Spleen (tissue), 11 donors: ENCODE results near the gene TMTC2. TPM values are rescaled to one million over a fixed set of nuclear protein-coding genes. Genes with fewer than 3 reads are reported as not detected.

Source experiments
- DNase-seq: peaks from one replicate; pipeline ENCODE4 v3.0.0-alpha.2; 2020
- H3K27ac ChIP-seq, 8 donors: fragments of 200-600 bp; sonication (generic) in 7 of 8; 1 replicate in 4 of 8; 2 replicates in 4 of 8; pipeline versions ENCODE4 v1.5.0 to v1.8.0; 2016 to 2021; ENCODE audit warnings: inconsistent platforms in 4 of 8, mild to moderate bottlenecking in 4 of 8, moderate library complexity in 1 of 8
- H3K27me3 ChIP-seq, 7 donors: fragments of 200-600 bp; sonication (generic) in 6 of 7; replicated peaks in 1 of 7; 1 replicate in 4 of 7; 2 replicates in 3 of 7; pipeline versions ENCODE4 v1.5.0 to v1.8.0; 2016 to 2021; ENCODE audit warnings: inconsistent platforms in 3 of 7, mild to moderate bottlenecking in 1 of 7
- H3K36me3 ChIP-seq, 6 donors: fragments of 200-600 bp; sonication (generic) in 5 of 6; 1 replicate in 4 of 6; 2 replicates in 2 of 6; pipeline versions ENCODE4 v1.5.0 to v1.8.0; 2016 to 2021; ENCODE audit warnings: inconsistent platforms in 2 of 6
- H3K4me1 ChIP-seq, 6 donors: fragments of 200-600 bp; sonication (generic) in 5 of 6; 1 replicate in 3 of 6; 2 replicates in 3 of 6; pipeline versions ENCODE4 v1.5.0 to v1.8.0; 2016 to 2021; ENCODE audit warnings: inconsistent platforms in 3 of 6
- H3K4me3 ChIP-seq, 8 donors: fragments of 200-600 bp; sonication (generic) in 7 of 8; 1 replicate in 4 of 8; 2 replicates in 4 of 8; pipeline versions ENCODE4 v1.5.0 to v1.8.0; 2016 to 2021; ENCODE audit warnings: inconsistent platforms in 4 of 8, mild to moderate bottlenecking in 4 of 8, moderate library complexity in 2 of 8
- H3K9me3 ChIP-seq, 8 donors: fragments of 200-600 bp; sonication (generic) in 7 of 8; 1 replicate in 4 of 8; 2 replicates in 4 of 8; pipeline versions ENCODE4 v1.5.0 to v1.8.0; 2016 to 2021; ENCODE audit warnings: inconsistent platforms in 4 of 8
- CTCF ChIP-seq, 11 experiments: fragments of 200-600 bp in 7 of 11; fragments of 450-650 bp in 4 of 11; sonication (generic) in 4 of 11; IDR thresholded peaks in 8 of 11; conservative IDR thresholded peaks in 3 of 11; 1 replicate in 7 of 11; 2 replicates in 4 of 11; pipeline versions ENCODE4 v1.4.0 to v1.8.0; 2016 to 2021; ENCODE audit warnings: antibody characterized with exemption in 11 of 11, inconsistent platforms in 4 of 11, mild to moderate bottlenecking in 1 of 11
- POLR2A ChIP-seq, 3 donors: fragments of 450-650 bp; IDR thresholded peaks; one replicate each; pipeline ENCODE4 v1.5.1; 2017; ENCODE audit warnings: antibody characterized with exemption in 3 of 3, mild to moderate bottlenecking in 1 of 3
- POLR2AphosphoS5 ChIP-seq, 3 donors: sonication (generic); formaldehyde crosslinking; IDR thresholded peaks; one replicate each; pipeline ENCODE4 v1.5.1; 2017; ENCODE audit warnings: antibody characterized with exemption in 3 of 3
- WGBS, 5 donors: extraction: QIAGEN DNeasy Blood & Tissue Kit in 3 of 5; methylation state at CpG; one replicate each; pipeline versions ENCODE4 v1.1.5 to v1.1.7; 2013 to 2018; 5-methylcytosine and 5-hydroxymethylcytosine counted together
- intact Hi-C: fragments of 100-400 bp; cut with DNase I; formaldehyde crosslinking; loops from one replicate; pipeline ENCODE4 v1.15.0; 2023; ENCODE audit warnings: low total_unique reads
- polyA plus RNA-seq, 3 donors: library from polyadenylated mRNA; stranded (reverse); fragments of 200-250 nt; gene quantifications; one replicate each; pipeline ENCODE4 v1.2.1, GENCODE V29; 2013
- total RNA-seq, 7 donors: library from RNA; depleted of rRNA in 3 of 7; stranded (reverse); fragments of >200 nt in 3 of 7; fragmentation: NEBNext Ultra II Directional in 4 of 7; extraction: Animal tissue kit (Norgen Biotek cat#: 25700) in 4 of 7; gene quantifications; one replicate each; pipeline versions ENCODE4 v1.1.0 to v1.2.1, GENCODE V29; 2016 to 2021
- donor health status: healthy with polysubstance abuse.
- donor health status: DM: no; HTN: no; CAD: no; lungs with moderate emphysema.
- donor health status: DM: no; HTN: no; CAD: no.
- donor health status: Bipolar disorder and iron deficiency.
- donor health status: healthy.
- donor health status: DM: no; HTN: no; CAD: no.
- donor health status: DM: yes; HTN: yes; CAD: no.

TMTC2 gene
- total and polyA plus RNA-seq, 10 donors = 0.74 to 8.5 (median 4.0) TPM

GRCh38 chr12:83128540-83128939, 441.8 kb downstream of the TMTC2 start:
- no peaks in the 10 kb centered on the region for H3K27me3 ChIP-seq
- no peak overlapping the region for H3K4me3 ChIP-seq
- intact Hi-C loops = no loop called here
- no peaks in the 10 kb centered on the region for H3K36me3 ChIP-seq
- TF ChIP-seq POLR2A (IDR thresholded peaks at IDR 0.05) (no peak), POLR2AphosphoS5 (IDR thresholded peaks at IDR 0.05) (no peak), CTCF (IDR thresholded peaks at IDR 0.05 in 8 of 11, conservative IDR thresholded peaks at IDR 0.05 in 3 of 11) (no peak)
- no peak for DNase-seq
- no peaks in the 10 kb centered on the region for H3K4me1 ChIP-seq
- H3K27ac ChIP-seq = no peak overlapping the region
- no peaks in the 10 kb centered on the region for H3K9me3 ChIP-seq

DNA sequence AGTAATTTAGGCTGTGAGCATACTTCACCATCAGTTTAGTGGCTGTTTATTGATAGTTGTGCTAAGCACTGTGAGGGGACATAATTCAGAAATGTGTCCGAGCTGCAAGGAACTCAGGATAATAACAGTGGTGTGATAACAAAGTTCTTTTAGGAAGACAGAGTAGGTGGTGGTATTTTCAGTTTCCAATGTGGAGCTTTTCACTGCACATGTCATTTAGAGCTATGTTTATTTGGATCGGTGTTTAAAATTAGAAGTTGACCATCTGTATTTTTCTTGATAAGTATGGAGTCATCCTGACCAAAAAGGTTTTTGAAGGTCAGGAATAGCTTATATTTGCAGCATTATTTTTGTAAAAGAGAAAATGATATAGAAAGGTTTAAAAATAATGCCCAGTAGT, 443.5 kb downstream of the TMTC2 start:
- H3K9me3 ChIP-seq = no peaks in the 10 kb centered on the region
- no peak for DNase-seq
- no peaks in the 10 kb centered on the region for H3K36me3 ChIP-seq
- H3K27ac ChIP-seq = no peak overlapping the region
- no peak for TF ChIP-seq CTCF (IDR thresholded peaks at IDR 0.05 in 8 of 11, conservative IDR thresholded peaks at IDR 0.05 in 3 of 11)
- no peak for TF ChIP-seq POLR2AphosphoS5 (IDR thresholded peaks at IDR 0.05)
- no peak for TF ChIP-seq POLR2A (IDR thresholded peaks at IDR 0.05)
- H3K4me3 ChIP-seq = no peak overlapping the region
- WGBS, 5 donors = 79 to 84% (median 81%) methylated on average over 2 of the region's 2 CpGs
- intact Hi-C loops = no loop called here
- no peaks in the 10 kb centered on the region for H3K4me1 ChIP-seq
- H3K27me3 ChIP-seq = no peaks in the 10 kb centered on the region

DNA sequence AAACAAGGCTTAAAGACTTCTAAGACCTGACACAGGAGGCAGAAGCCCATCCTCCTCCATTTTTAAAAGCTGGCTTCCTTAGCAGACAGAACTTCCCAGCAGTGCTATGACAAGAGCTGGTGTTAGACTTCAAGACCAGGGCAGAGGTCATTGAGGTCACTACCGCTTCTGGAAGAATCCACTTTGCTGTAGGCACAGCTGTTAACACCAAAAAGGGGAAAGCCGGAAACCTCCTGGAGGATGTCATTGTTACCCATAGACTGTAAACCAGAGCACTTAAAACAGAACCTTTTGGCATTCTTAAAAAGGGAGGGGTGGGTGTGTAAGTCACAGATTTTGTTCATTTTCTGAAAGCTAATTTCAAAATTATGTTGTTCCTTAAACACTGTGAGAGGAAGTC, 445.7 kb downstream of the TMTC2 start:
- Histone ChIP-seq H3K9me3 (no peaks in the 10 kb centered on the region), H3K27me3 (no peaks in the 10 kb centered on the region), H3K4me1 (no peaks in the 10 kb centered on the region), H3K36me3 (no peaks in the 10 kb centered on the region), H3K4me3 (no peak overlapping the region), H3K27ac (no peak overlapping the region)
- intact Hi-C loops = no loop called here
- TF ChIP-seq CTCF (IDR thresholded peaks at IDR 0.05 in 8 of 11, conservative IDR thresholded peaks at IDR 0.05 in 3 of 11) (no peak), POLR2A (IDR thresholded peaks at IDR 0.05) (no peak), POLR2AphosphoS5 (IDR thresholded peaks at IDR 0.05) (no peak)
- no peak for DNase-seq
- 61 to 82% (median 80%) methylated on average over 2 of the region's 2 CpGs for WGBS, 5 donors

- no peak overlapping the region for H3K4me3 ChIP-seq
- no peaks in the 10 kb centered on the region for H3K4me1 ChIP-seq
- TF ChIP-seq POLR2AphosphoS5 (IDR thresholded peaks at IDR 0.05) (no peak), POLR2A (IDR thresholded peaks at IDR 0.05) (no peak), CTCF (IDR thresholded peaks at IDR 0.05 in 8 of 11, conservative IDR thresholded peaks at IDR 0.05 in 3 of 11) (no peak)
- intact Hi-C loops = no loop called here
- no peaks in the 10 kb centered on the region for H3K36me3 ChIP-seq
- no peak for DNase-seq
- peaks cover 0 to 17% (median 2%) of the 10 kb centered on the region in 8 donors for H3K9me3 ChIP-seq
- H3K27me3 ChIP-seq = no peaks in the 10 kb centered on the region
- 80 to 94% (median 81%) methylated on average over 1 of the region's 1 CpG for WGBS, 5 donors
- no peak overlapping the region for H3K27ac ChIP-seq
Measured at GRCh38 chr12:83136411-83136810, 449.7 kb downstream of the TMTC2 start.
